Measurements from ENCODE around the gene PLPP3.

PLPP3 gene

GRCh38 chr1:56569661-56570060 is 9.7 kb downstream of the PLPP3 start:
- Histone ChIP-seq H3K36me3 (no peaks in the 10 kb centered on the region), H3K27me3 (peaks cover 0 to 66% (median 0%) of the 10 kb centered on the region in 11 experiments; a peak in 4 of 22 replicates), H3K4me3 (no peak overlapping the region), H3K9ac (no peak overlapping the region), H3K4me1 (peaks cover 7 to 13% (median 9%) of the 10 kb centered on the region in 10 experiments), H3K9me3 (replicated peaks in 1 of 11) (no peaks in the 10 kb centered on the region), H4K20me1 (peaks cover 0 to 7% (median 0%) of the 10 kb centered on the region in 11 experiments; a peak in 4 of 22 replicates), H3K27ac (no peak overlapping the region), H3K4me2 (no peak overlapping the region)
- no peak for TF ChIP-seq Cebpa-rat (IDR thresholded peaks at IDR 0.05)

GRCh38 chr1:56566994-56567393 is 12.4 kb downstream of the PLPP3 start:
- peaks cover 0 to 77% (median 0%) of the 10 kb centered on the region in 11 experiments; a peak in 5 of 22 replicates for H3K27me3 ChIP-seq
- no peak for TF ChIP-seq Cebpa-rat (IDR thresholded peaks at IDR 0.05)
- H3K4me1 ChIP-seq, result peaks cover 9 to 15% (median 12%) of the 10 kb centered on the region in 10 experiments
- no peaks in the 10 kb centered on the region for H3K9me3 ChIP-seq (replicated peaks in 1 of 11)
- H3K36me3 ChIP-seq, result no peaks in the 10 kb centered on the region
- no peak overlapping the region for H3K27ac ChIP-seq
- H3K4me2 ChIP-seq, result no peak overlapping the region
- H4K20me1 ChIP-seq, result peaks cover 0 to 7% (median 0%) of the 10 kb centered on the region in 11 experiments; a peak in 3 of 22 replicates
- no peak overlapping the region for H3K4me3 ChIP-seq
- H3K9ac ChIP-seq, result no peak overlapping the region

- no peaks in the 10 kb centered on the region for H3K9me3 ChIP-seq (replicated peaks in 1 of 11)
- H3K4me3 ChIP-seq, result no peak overlapping the region
- peaks cover 0 to 73% (median 0%) of the 10 kb centered on the region in 11 experiments; a peak in 5 of 22 replicates for H3K27me3 ChIP-seq
- H4K20me1 ChIP-seq, result peaks cover 0 to 4% (median 0%) of the 10 kb centered on the region in 11 experiments; a peak in 3 of 22 replicates
- TF ChIP-seq Cebpa-rat (IDR thresholded peaks at IDR 0.05), result no peak
- H3K9ac ChIP-seq, result no peak overlapping the region
- peaks cover 9 to 15% (median 12%) of the 10 kb centered on the region in 10 experiments for H3K4me1 ChIP-seq
- no peaks in the 10 kb centered on the region for H3K36me3 ChIP-seq
- no peak overlapping the region for H3K27ac ChIP-seq
- H3K4me2 ChIP-seq, result no peak overlapping the region
Measured at GRCh38 chr1:56566061-56566744, 13.2 kb downstream of the PLPP3 start.

GRCh38 chr1:56564615-56565014 is 14.7 kb downstream of the PLPP3 start:
- H3K27me3 ChIP-seq, result peaks cover 0 to 58% (median 0%) of the 10 kb centered on the region in 11 experiments; a peak in 5 of 22 replicates
- H3K4me2 ChIP-seq, result peak overlapping the region in 10 of 11 experiments; percentile 21 to 63 (median 41); a peak in 19 of 22 replicates
- no peak overlapping the region for H3K9ac ChIP-seq
- H3K27ac ChIP-seq, result no peak overlapping the region
- H3K4me3 ChIP-seq, result no peak overlapping the region
- peaks cover 9 to 15% (median 12%) of the 10 kb centered on the region in 10 experiments for H3K4me1 ChIP-seq
- H3K36me3 ChIP-seq, result no peaks in the 10 kb centered on the region
- no peaks in the 10 kb centered on the region; a peak in 1 of 22 replicates for H4K20me1 ChIP-seq
- H3K9me3 ChIP-seq (replicated peaks in 1 of 11), result no peaks in the 10 kb centered on the region
- TF ChIP-seq Cebpa-rat (IDR thresholded peaks at IDR 0.05), result no peak

GRCh38 chr1:56563568-56563967 is 15.8 kb downstream of the PLPP3 start:
- Histone ChIP-seq H3K4me2 (no peak overlapping the region), H3K27ac (no peak overlapping the region), H3K9me3 (replicated peaks in 1 of 11) (no peaks in the 10 kb centered on the region), H3K9ac (no peak overlapping the region), H3K4me1 (peaks cover 9 to 15% (median 12%) of the 10 kb centered on the region in 10 experiments), H3K27me3 (peaks cover 0 to 61% (median 0%) of the 10 kb centered on the region in 11 experiments; a peak in 5 of 22 replicates), H4K20me1 (no peaks in the 10 kb centered on the region; a peak in 1 of 22 replicates), H3K4me3 (no peak overlapping the region), H3K36me3 (no peaks in the 10 kb centered on the region)
- TF ChIP-seq Cebpa-rat (IDR thresholded peaks at IDR 0.05), result no peak

GRCh38 chr1:56562891-56563452 is 16.4 kb downstream of the PLPP3 start:
- H3K27me3 ChIP-seq, result peaks cover 0 to 63% (median 0%) of the 10 kb centered on the region in 11 experiments; a peak in 5 of 22 replicates
- H3K4me2 ChIP-seq, result no peak overlapping the region
- H3K36me3 ChIP-seq, result no peaks in the 10 kb centered on the region
- no peaks in the 10 kb centered on the region for H3K9me3 ChIP-seq (replicated peaks in 1 of 11)
- H3K4me3 ChIP-seq, result no peak overlapping the region
- no peak for TF ChIP-seq Cebpa-rat (IDR thresholded peaks at IDR 0.05)
- H4K20me1 ChIP-seq, result no peaks in the 10 kb centered on the region; a peak in 1 of 22 replicates
- H3K4me1 ChIP-seq, result peaks cover 9 to 15% (median 12%) of the 10 kb centered on the region in 10 experiments
- no peak overlapping the region for H3K9ac ChIP-seq
- H3K27ac ChIP-seq, result no peak overlapping the region

- Histone ChIP-seq H3K4me2 (no peak overlapping the region), H4K20me1 (no peaks in the 10 kb centered on the region; a peak in 1 of 22 replicates), H3K36me3 (no peaks in the 10 kb centered on the region), H3K27ac (no peak overlapping the region), H3K27me3 (peaks cover 0 to 59% (median 0%) of the 10 kb centered on the region in 11 experiments; a peak in 5 of 22 replicates), H3K9me3 (replicated peaks in 1 of 11) (no peaks in the 10 kb centered on the region), H3K4me1 (peaks cover 9 to 15% (median 12%) of the 10 kb centered on the region in 10 experiments), H3K4me3 (no peak overlapping the region), H3K9ac (no peak overlapping the region)
- TF ChIP-seq Cebpa-rat (IDR thresholded peaks at IDR 0.05), result no peak
Measured at GRCh38 chr1:56561227-56562019, 17.9 kb downstream of the PLPP3 start.

GRCh38 chr1:56557746-56558145 is 21.6 kb downstream of the PLPP3 start:
- Histone ChIP-seq H3K4me1 (no peaks in the 10 kb centered on the region), H3K9ac (no peak overlapping the region), H3K4me3 (no peak overlapping the region), H3K27me3 (peaks cover 0 to 49% (median 0%) of the 10 kb centered on the region in 11 experiments; a peak in 5 of 22 replicates), H3K27ac (no peak overlapping the region), H3K9me3 (replicated peaks in 1 of 11) (no peaks in the 10 kb centered on the region), H3K4me2 (no peak overlapping the region), H3K36me3 (no peaks in the 10 kb centered on the region), H4K20me1 (no peaks in the 10 kb centered on the region)
- TF ChIP-seq Cebpa-rat (IDR thresholded peaks at IDR 0.05), result no peak

- Histone ChIP-seq H3K4me1 (no peaks in the 10 kb centered on the region), H3K27ac (no peak overlapping the region), H3K4me2 (no peak overlapping the region), H3K36me3 (no peaks in the 10 kb centered on the region), H3K9ac (no peak overlapping the region), H4K20me1 (no peaks in the 10 kb centered on the region; a peak in 1 of 22 replicates), H3K27me3 (peaks cover 0 to 62% (median 0%) of the 10 kb centered on the region in 11 experiments; a peak in 4 of 22 replicates), H3K4me3 (no peak overlapping the region), H3K9me3 (replicated peaks in 1 of 11) (no peaks in the 10 kb centered on the region)
- TF ChIP-seq Cebpa-rat (IDR thresholded peaks at IDR 0.05), result no peak
Measured at GRCh38 chr1:56555448-56555847, 23.9 kb downstream of the PLPP3 start.
